GM21390 (cell line): ENCODE results near the gene KCTD18.

Source experiments
- ATAC-seq: cut with Tn5 transposase; IDR thresholded peaks from one replicate; pipeline ENCODE4 v1.9.1; 2021; ENCODE audit not compliant: unreplicated experiment

Gene KCTD18

GRCh38 chr2:200488169-200488568 lies 21.7 kb downstream of the KCTD18 start:
- no peak for ATAC-seq

- no peak for ATAC-seq
These were observed 23.3 kb downstream of the KCTD18 start for GRCh38 chr2:200486529-200486928.

GRCh38 chr2:200484934-200485333 lies 24.9 kb downstream of the KCTD18 start:
- no peak for ATAC-seq

GRCh38 chr2:200483729-200484198 lies 26.1 kb downstream of the KCTD18 start:
- peak; percentile 45 for ATAC-seq

- ATAC-seq, result peak; percentile 57
These were observed 27.7 kb downstream of the KCTD18 start for GRCh38 chr2:200482194-200482593.

GRCh38 chr2:200479692-200480265 lies 30.1 kb downstream of the KCTD18 start:
- ATAC-seq, result no peak

GRCh38 chr2:200477667-200478131 lies 32.2 kb downstream of the KCTD18 start:
- ATAC-seq, result no peak

GRCh38 chr2:200476836-200477235 lies 33.0 kb downstream of the KCTD18 start:
- no peak for ATAC-seq

- ATAC-seq, result no peak
These were observed 34.1 kb downstream of the KCTD18 start for GRCh38 chr2:200475795-200476194.

- no peak for ATAC-seq
These were observed 36.9 kb downstream of the KCTD18 start for GRCh38 chr2:200472853-200473464.

- peak; percentile 3 for ATAC-seq
These were observed 37.8 kb downstream of the KCTD18 start for GRCh38 chr2:200471928-200472645.

GRCh38 chr2:200471324-200471848 lies 38.5 kb downstream of the KCTD18 start:
- ATAC-seq, result peak; percentile 79

GRCh38 chr2:200470230-200470629 lies 39.6 kb downstream of the KCTD18 start:
- no peak for ATAC-seq

- ATAC-seq, result no peak
These were observed 40.1 kb downstream of the KCTD18 start for GRCh38 chr2:200469708-200470211.

GRCh38 chr2:200467806-200468681 lies 41.8 kb downstream of the KCTD18 start:
- no peak for ATAC-seq

- no peak for ATAC-seq
These were observed 43.1 kb downstream of the KCTD18 start for GRCh38 chr2:200466425-200467418.

GRCh38 chr2:200463452-200463851 lies 46.4 kb downstream of the KCTD18 start:
- ATAC-seq, result no peak

- ATAC-seq, result no peak
These were observed 47.8 kb downstream of the KCTD18 start for GRCh38 chr2:200461846-200462710.
